Stimulated activated CD4-positive, alpha-beta T cell treated with anti-CD3 and anti-CD28 coated beads, Interleukin-4, amount 100 ng/mL, for 4 hours (primary cell): ENCODE data around the gene ICAM3.

Experiments
- DNase-seq, 2 experiments: peaks; one replicate each; pipeline ENCODE4 v3.0.0-alpha.2; 2020

Gene ICAM3

GRCh38 chr19:10318807-10319682, 20.4 kb downstream of the ICAM3 start:
- no peak for DNase-seq

- DNase-seq, result no peak
These were observed 21.5 kb downstream of the ICAM3 start for GRCh38 chr19:10317857-10318462.

- no peak for DNase-seq
These were observed 22.2 kb downstream of the ICAM3 start for GRCh38 chr19:10317045-10317856.

- DNase-seq, result no peak
These were observed 23.0 kb downstream of the ICAM3 start for GRCh38 chr19:10316229-10317044.

- peak; percentile 91 to 95 for DNase-seq
These were observed 23.8 kb downstream of the ICAM3 start, which contains the start of gene FDX2 for GRCh38 chr19:10315335-10316214. Gene FDX2, minus strand, starts transcription at chr19:10316015. Its CDS starts 19 bp downstream, at chr19:10315996.

- no peak for DNase-seq
These were observed 30.0 kb downstream of the ICAM3 start, which contains the start of gene ZGLP1 for GRCh38 chr19:10309423-10309822. Gene ZGLP1, minus strand, starts transcription at chr19:10309815.

- DNase-seq, result no peak
These were observed 33.1 kb downstream of the ICAM3 start for GRCh38 chr19:10306327-10306726.

- no peak for DNase-seq
These were observed 34.2 kb downstream of the ICAM3 start for GRCh38 chr19:10305139-10305806.

GRCh38 chr19:10299545-10300458, 39.6 kb downstream of the ICAM3 start:
- DNase-seq, result no peak

- DNase-seq, result no peak
These were observed 43.4 kb downstream of the ICAM3 start for GRCh38 chr19:10295847-10296591.

- peak; percentile 44 to 62 for DNase-seq
These were observed 44.0 kb downstream of the ICAM3 start for GRCh38 chr19:10295305-10295846.

- no peak for DNase-seq
These were observed 45.1 kb downstream of the ICAM3 start for GRCh38 chr19:10294368-10294697.

- no peak for DNase-seq
These were observed 45.6 kb downstream of the ICAM3 start for GRCh38 chr19:10293637-10294367.

GRCh38 chr19:10292789-10293636, 46.4 kb downstream of the ICAM3 start:
- no peak for DNase-seq

GRCh38 chr19:10292206-10292788, 47.1 kb downstream of the ICAM3 start:
- peak; percentile 64 to 65 for DNase-seq

GRCh38 chr19:10291554-10292205, 47.7 kb downstream of the ICAM3 start:
- DNase-seq, result no peak
